AG08396 (cell line): ENCODE data around the gene BTBD2.

Experiments used
- DNase-seq: peaks from one replicate; pipeline ENCODE4 v3.0.0; 2012; ENCODE audit warnings: low spot score, mixed read lengths

Gene BTBD2

DNA sequence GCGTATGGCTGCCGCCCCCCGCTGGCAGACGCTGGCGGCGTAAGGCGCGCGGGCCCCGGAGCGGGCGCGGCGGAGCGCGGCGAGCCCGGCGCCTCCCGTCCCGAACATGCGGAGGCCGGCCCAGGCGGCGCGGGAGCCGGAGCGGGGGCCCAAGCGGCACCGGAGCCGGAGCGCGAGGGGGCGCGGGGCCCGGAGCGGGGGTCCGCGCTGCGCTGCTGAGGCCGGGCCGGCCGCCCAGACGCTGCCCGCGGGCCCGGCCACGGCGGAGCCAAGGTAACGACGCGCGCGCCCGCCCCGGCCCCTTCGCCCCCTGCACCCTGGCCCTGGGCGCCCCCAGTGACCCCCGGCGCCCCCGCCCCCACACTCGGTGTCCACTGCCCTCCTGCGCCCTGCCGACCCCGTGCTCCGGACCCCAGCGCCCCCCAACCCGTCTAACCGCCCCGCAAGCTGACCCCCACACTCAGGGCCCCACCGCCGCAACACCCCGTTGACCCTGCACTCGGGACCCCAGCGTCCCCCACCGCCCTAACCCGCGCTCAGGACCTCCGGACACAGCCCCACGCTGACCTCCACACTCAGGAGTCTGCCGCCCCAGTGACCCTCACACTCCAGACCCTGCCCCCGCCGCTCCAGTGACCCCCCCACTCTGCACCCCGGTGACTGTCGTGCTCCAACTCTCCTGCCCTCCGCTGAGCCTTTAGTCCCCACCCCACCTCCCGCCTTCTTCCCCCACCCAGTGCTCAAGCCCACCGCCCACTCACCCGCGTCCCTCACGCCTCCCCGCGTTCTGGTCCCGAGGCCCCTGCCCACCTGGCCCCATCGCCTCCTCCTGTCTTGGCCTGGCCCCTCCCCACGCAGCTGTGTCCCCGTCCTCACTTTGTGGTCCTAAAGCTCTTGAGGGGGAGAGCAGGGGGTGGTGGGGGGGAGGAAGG lies 74.1 kb downstream of the BTBD2 start, which contains the start of gene CSNK1G2:
Gene CSNK1G2 (plus strand): TSS at position 27 of the 932 bp plus-strand sequence. CDS start 28,601 bp downstream, outside the sequence.
- DNase-seq: no peak

DNA sequence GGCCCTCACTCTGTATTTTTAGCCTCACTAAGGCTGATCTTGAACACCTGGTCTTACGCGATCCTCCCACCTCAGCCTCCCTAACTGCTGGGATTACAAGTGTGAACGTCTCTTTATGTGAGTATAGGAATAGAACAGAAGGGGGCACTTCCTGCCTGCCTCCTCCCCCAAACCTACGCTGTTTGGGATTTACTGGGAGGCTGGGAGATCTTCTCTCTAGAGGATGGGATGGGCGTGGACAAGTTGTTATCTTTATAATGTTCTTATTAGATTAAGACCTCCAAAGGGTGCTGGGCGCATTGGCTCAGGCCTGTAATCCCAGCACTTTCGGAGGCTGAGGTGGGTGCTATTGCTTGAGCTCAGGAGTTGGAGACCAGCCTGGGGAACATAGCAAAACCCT lies 77.4 kb downstream of the BTBD2 start:
- DNase-seq: no peak

DNA sequence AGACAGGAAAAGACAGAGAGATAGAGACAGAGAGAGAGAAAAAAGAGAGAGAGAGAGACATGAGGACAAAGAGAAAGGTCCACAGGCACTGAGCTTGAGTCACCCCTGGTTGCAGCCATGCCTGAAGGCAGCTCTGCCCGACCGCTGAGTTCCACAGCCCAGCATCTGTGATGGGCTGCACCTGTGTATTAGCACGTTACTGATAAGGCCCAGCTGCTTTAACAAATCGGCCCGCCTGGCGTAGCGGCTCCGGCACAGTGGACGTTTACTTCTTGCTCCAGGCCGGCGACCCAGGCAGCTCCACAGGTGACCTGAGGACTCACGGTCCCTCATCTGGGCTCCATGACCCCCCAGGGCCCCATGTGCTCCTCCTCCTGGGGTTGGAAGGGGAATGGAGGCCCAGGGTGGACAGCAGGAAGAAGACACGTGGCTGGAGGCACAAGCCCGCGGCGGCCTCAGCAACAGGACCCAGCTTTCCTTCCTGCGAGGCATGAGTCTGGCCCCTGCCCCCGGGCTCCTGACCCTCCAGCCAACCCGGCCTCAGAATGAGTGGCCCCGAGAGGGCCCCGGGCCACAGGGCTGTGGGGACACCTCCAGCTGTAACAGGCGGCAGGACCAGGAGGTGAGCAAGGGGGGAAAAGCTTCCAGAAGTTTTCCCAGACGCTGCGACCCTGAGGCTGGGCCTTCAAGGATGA lies 78.5 kb downstream of the BTBD2 start:
- DNase-seq: no peak

DNA sequence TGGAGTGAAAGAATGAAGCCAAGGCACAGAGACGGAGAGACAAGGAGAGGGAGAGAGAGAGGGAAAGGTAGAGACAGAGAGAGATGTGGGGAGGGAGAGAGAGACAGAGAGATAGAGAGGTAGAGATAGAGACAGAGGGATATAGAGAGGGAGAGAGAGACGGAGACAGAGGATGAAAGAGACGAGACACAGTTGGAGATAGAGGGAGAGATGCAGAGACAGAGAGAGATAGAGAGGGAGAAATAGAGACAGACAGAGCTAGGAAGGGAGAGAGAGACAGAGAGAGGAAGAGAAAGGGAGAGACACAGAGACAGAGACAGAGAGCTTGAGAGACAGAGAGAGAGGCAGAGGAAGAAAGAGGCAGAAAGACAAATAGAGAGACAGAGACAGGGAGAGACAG lies 79.1 kb downstream of the BTBD2 start:
- no peak for DNase-seq

DNA sequence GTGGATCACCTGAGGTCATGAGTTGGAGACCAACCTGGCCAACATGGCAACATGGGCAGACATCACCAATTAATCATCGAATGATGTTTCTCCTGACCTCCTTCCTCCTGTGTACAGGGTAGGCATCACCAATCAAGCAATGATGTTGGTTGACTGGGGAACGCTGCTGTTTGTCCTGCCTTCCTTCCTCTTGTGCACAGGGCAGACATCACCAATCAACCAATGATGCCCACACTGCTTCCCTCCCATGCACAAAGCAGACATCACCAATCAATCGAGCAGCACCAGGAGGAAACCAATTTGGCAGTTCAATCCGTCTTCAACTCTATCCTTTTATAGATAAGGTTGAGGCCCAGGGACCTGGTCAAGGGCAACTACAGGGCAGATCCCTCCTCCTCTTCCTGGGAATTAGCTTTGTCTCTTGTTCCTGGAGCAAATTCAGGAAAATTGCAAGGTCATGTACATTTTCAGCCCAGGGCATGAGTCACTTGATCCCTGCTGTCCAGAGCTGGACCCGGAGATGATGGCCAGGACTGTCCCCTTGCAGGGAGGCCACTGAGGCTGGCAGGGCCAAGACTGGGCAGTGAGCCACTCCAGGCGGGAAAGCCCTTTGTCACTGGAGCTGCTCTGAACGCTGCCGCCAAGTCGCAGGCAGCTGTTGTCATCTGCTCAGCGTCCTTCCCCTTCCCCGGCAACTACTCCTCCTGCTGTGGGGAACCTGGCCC lies 79.9 kb downstream of the BTBD2 start:
- no peak for DNase-seq
